ENCODE measurements around the gene UBE3B.

UBE3B gene

GRCh38 chr12:109527489-109528123 lies 50.2 kb downstream of the UBE3B start:
- no peak for DNase-seq

GRCh38 chr12:109529691-109530640 lies 52.5 kb downstream of the UBE3B start:
- peak in 8 of 51 donors; percentile 2 to 69 (median 16) for DNase-seq

GRCh38 chr12:109531411-109531810 lies 54.0 kb downstream of the UBE3B start:
- DNase-seq = no peak

GRCh38 chr12:109532721-109533486 lies 55.5 kb downstream of the UBE3B start:
- no peak for DNase-seq

- no peak for DNase-seq
These were observed 56.0 kb downstream of the UBE3B start for GRCh38 chr12:109533487-109533740.

- DNase-seq = no peak
These were observed 57.0 kb downstream of the UBE3B start for GRCh38 chr12:109534456-109534855.

GRCh38 chr12:109535231-109535862 lies 57.9 kb downstream of the UBE3B start:
- DNase-seq = no peak

GRCh38 chr12:109535863-109536250 lies 58.4 kb downstream of the UBE3B start:
- no peak for DNase-seq

GRCh38 chr12:109537136-109537535 lies 59.7 kb downstream of the UBE3B start:
- no peak for DNase-seq

- DNase-seq = no peak
These were observed 60.9 kb downstream of the UBE3B start for GRCh38 chr12:109538191-109538863.

- DNase-seq = no peak
These were observed 62.1 kb downstream of the UBE3B start for GRCh38 chr12:109539508-109539907.

- DNase-seq = peak in 9 of 51 donors; percentile 20 to 84 (median 26)
These were observed 63.3 kb downstream of the UBE3B start for GRCh38 chr12:109540526-109541412.

GRCh38 chr12:109541413-109541726 lies 63.9 kb downstream of the UBE3B start:
- no peak for DNase-seq

GRCh38 chr12:109542014-109542413 lies 64.6 kb downstream of the UBE3B start:
- DNase-seq = no peak

GRCh38 chr12:109542876-109543275 lies 65.4 kb downstream of the UBE3B start:
- DNase-seq = no peak

GRCh38 chr12:109544955-109545531 lies 67.6 kb downstream of the UBE3B start:
- no peak for DNase-seq

GRCh38 chr12:109545826-109546225 lies 68.4 kb downstream of the UBE3B start:
- no peak for DNase-seq

- DNase-seq = no peak
These were observed 69.9 kb downstream of the UBE3B start for GRCh38 chr12:109547286-109547685.

GRCh38 chr12:109548258-109548657 lies 70.8 kb downstream of the UBE3B start:
- DNase-seq = no peak

Data from hypothalamus (tissue), 51 donors.